Endothelial cell of umbilical vein (primary cell): ENCODE results near the gene GRIFIN. TPM values are rescaled to one million over a fixed set of nuclear protein-coding genes. Genes with fewer than 3 reads are reported as not detected.

Experiments used
- BruUV-seq: library from RNA; stranded (reverse); fragments of 400-500 nt; replicated peaks from 2 replicates; lab custom pipeline; 2021; lab: Mats Ljungman, UMichigan
- CTCF ChIA-PET: fragments of 300-600, 350-600 bp; sonication (Branson Sonifier 250); formaldehyde crosslinking; loops from one replicate; lab custom pipeline; 2021; ENCODE audit warnings: antibody characterized with exemption, inconsistent platforms; lab: Charles Lee
- POLR2A ChIA-PET: fragments of 300-600, 350-600 bp; sonication (Branson Sonifier 250); formaldehyde crosslinking; loops from one replicate; lab custom pipeline; 2021; ENCODE audit warnings: antibody characterized with exemption, inconsistent platforms; lab: Charles Lee
- DNase-seq: peaks from one replicate; pipeline ENCODE4 v3.0.0-alpha.2; 2011; ENCODE audit warnings: low read depth, low spot score
- FAIRE-seq: peaks from 2 replicates; lab custom pipeline; 2011; peaks lifted over from hg19 to GRCh38; lab: Jason Lieb, UNC
- H2AFZ ChIP-seq: 2 replicates; pipeline ENCODE4 v1.6.0; 2012; ENCODE audit warnings: low read depth, low read length, control low read depth, inconsistent platforms
- H3K27ac ChIP-seq: 2 replicates; pipeline ENCODE4 v1.5.1; 2011; ENCODE audit warnings: low read depth, mild to moderate bottlenecking, control low read depth, low read length, moderate library complexity; ENCODE audit not compliant: insufficient read depth
- H3K27me3 ChIP-seq, 2 experiments: 2 replicates each; pipeline versions ENCODE4 v1.6.0 to v1.6.1; 2011; ENCODE audit warnings: low read length in 2 of 2, mixed read lengths in 1 of 2; ENCODE audit not compliant: control insufficient read depth in 2 of 2, insufficient read depth in 2 of 2
- H3K36me3 ChIP-seq, 2 experiments: 2 replicates in 1 of 2; 3 replicates in 1 of 2; pipeline ENCODE4 v1.5.1; 2011; ENCODE audit warnings: low read length in 2 of 2, mild to moderate bottlenecking in 1 of 2, moderate library complexity in 1 of 2; ENCODE audit not compliant: control insufficient read depth in 2 of 2, insufficient read depth in 2 of 2; ENCODE audit errors: extremely low read depth in 1 of 2
- H3K4me1 ChIP-seq: 3 replicates; pipeline ENCODE4 v1.5.1; 2011; ENCODE audit warnings: mild to moderate bottlenecking, low read length; ENCODE audit not compliant: control insufficient read depth, insufficient read depth; ENCODE audit errors: extremely low read depth
- H3K4me2 ChIP-seq: 2 replicates; pipeline ENCODE4 v1.6.1; 2011; ENCODE audit warnings: low read length, control low read depth, mixed read lengths; ENCODE audit not compliant: insufficient read depth
- H3K4me3 ChIP-seq, 3 experiments: fragments of 200-600 bp in 1 of 3; sonication (generic), shearing (Covaris generic) in 1 of 3; replicated peaks in 1 of 3; 2 replicates each; pipeline ENCODE4 v1.5.1; 2011 to 2016; ENCODE audit warnings: control low read depth in 3 of 3, low read length in 3 of 3, mild to moderate bottlenecking in 2 of 3, inconsistent platforms in 1 of 3, low read depth in 1 of 3, moderate library complexity in 1 of 3; ENCODE audit not compliant: insufficient read depth in 1 of 3
- H3K79me2 ChIP-seq: 2 replicates; pipeline ENCODE4 v1.6.0; 2012; ENCODE audit warnings: low read length, inconsistent platforms; ENCODE audit not compliant: control insufficient read depth, insufficient read depth
- H3K9ac ChIP-seq: replicated peaks from 2 replicates; pipeline ENCODE3; 2011; ENCODE audit warnings: low read length, control low read depth; ENCODE audit not compliant: insufficient read depth; ENCODE audit errors: extremely low read depth
- H3K9me1 ChIP-seq: replicated peaks from 3 replicates; pipeline ENCODE4 v1.6.0; 2011; ENCODE audit warnings: mild to moderate bottlenecking, low read length; ENCODE audit not compliant: control insufficient read depth, insufficient read depth; ENCODE audit errors: extremely low read depth
- H3K9me3 ChIP-seq: replicated peaks from 2 replicates; pipeline ENCODE4 v1.5.1; 2012; ENCODE audit warnings: low read length, inconsistent platforms; ENCODE audit not compliant: control insufficient read depth, insufficient read depth
- H4K20me1 ChIP-seq: replicated peaks from 2 replicates; pipeline ENCODE3; 2011; ENCODE audit warnings: mild to moderate bottlenecking, low read length; ENCODE audit not compliant: control insufficient read depth, insufficient read depth; ENCODE audit errors: extremely low read depth
- CTCF ChIP-seq, 2 donors: IDR thresholded peaks; 1 replicate in 1 of 2; 2 replicates in 1 of 2; pipeline ENCODE4 v1.5.1; 2011; ENCODE audit warnings: low read length in 2 of 2, mild to moderate bottlenecking in 2 of 2, moderate library complexity in 2 of 2, control low read depth in 1 of 2, inconsistent platforms in 1 of 2, low read depth in 1 of 2; ENCODE audit not compliant: insufficient read depth in 1 of 2; ENCODE audit errors: extremely low read depth in 1 of 2
- EZH2 ChIP-seq: IDR thresholded peaks from 2 replicates; pipeline ENCODE4 v1.6.1; 2012; ENCODE audit warnings: borderline replicate concordance, low read depth, mild to moderate bottlenecking, moderate library complexity, low read length, inconsistent platforms; ENCODE audit not compliant: severe bottlenecking
- FOS ChIP-seq: IDR thresholded peaks from 2 replicates; pipeline ENCODE4 v1.6.1; 2011; ENCODE audit warnings: mild to moderate bottlenecking, low read length, moderate library complexity, borderline replicate concordance; ENCODE audit not compliant: insufficient read depth
- GATA2 ChIP-seq: IDR thresholded peaks from 2 replicates; pipeline ENCODE4 v1.7.0; 2011; ENCODE audit warnings: low read depth, mild to moderate bottlenecking, moderate library complexity, mixed read lengths, low read length; ENCODE audit not compliant: insufficient read length, insufficient read depth
- JUN ChIP-seq: IDR thresholded peaks from 2 replicates; pipeline ENCODE4 v1.6.1; 2011; ENCODE audit warnings: borderline replicate concordance, low read depth; ENCODE audit not compliant: insufficient read length, insufficient read depth
- dilution Hi-C: fragments of 300-500 bp; cut with MboI; formaldehyde crosslinking; loops from one replicate; pipeline ENCODE4 v1.15.0; 2019; ENCODE audit warnings: low sequenced_read_pairs; ENCODE audit not compliant: extremely low pct_ligation_motif_present
- intact Hi-C: fragments of 100-400 bp; cut with micrococcal nuclease; formaldehyde crosslinking; loops from one replicate; pipeline ENCODE4 v1.10.0; 2022
- polyA plus RNA-seq, 4 experiments: library from polyadenylated mRNA; depleted of rRNA in 3 of 4; stranded (reverse) in 3 of 4; unstranded in 1 of 4; fragments of >200 nt; gene quantifications; 2 replicates each; pipeline versions ENCODE4 v1.2.1 to v1.2.3, GENCODE V29; 2011 to 2012; ENCODE audit warnings: missing spikeins in 1 of 4
- total RNA-seq: library from RNA; stranded (reverse); gene quantifications from 2 replicates; pipeline ENCODE4 v1.2.3, GENCODE V29; 2021

The GRIFIN gene
- total and polyA plus RNA-seq, 2 donors (not counting 3 experiments of a cell fraction or from before 2014, with no cell fraction given), result not detected

GRCh38 chr7:2510130-2510776 lies 34.1 kb upstream of the GRIFIN start:
- Histone ChIP-seq H3K9me3 (no peaks in the 10 kb centered on the region), H3K9ac (no peak overlapping the region), H3K27me3 (no peaks in the 10 kb centered on the region), H3K4me2 (no peak overlapping the region), H3K4me1 (peaks cover 20% of the 10 kb centered on the region), H3K27ac (no peak overlapping the region), H3K79me2 (no peaks in the 10 kb centered on the region), H4K20me1 (no peaks in the 10 kb centered on the region), H3K36me3 (no peaks in the 10 kb centered on the region), H2AFZ (peak overlapping the region; percentile 67), H3K9me1 (no peaks in the 10 kb centered on the region), H3K4me3 (no peak overlapping the region)
- TF ChIP-seq JUN, result no peak
- no peak for TF ChIP-seq FOS
- no peak for TF ChIP-seq CTCF (IDR thresholded peaks at IDR 0.05; ENCODE audit: extremely low read depth in 1 of 2, insufficient read depth in 1 of 2, low read depth in 1 of 2, low read length in 2 of 2)
- TF ChIP-seq EZH2, result no peak
- no peak for TF ChIP-seq GATA2
- POLR2A ChIA-PET, result no interaction called here
- intact Hi-C loops, result no loop called here
- FAIRE-seq (no peak), DNase-seq (no peak)
- dilution Hi-C loops, result no loop called here
- no TSS peak for BruUV-seq
- CTCF ChIA-PET, result interaction anchor here (1.5 kb wide), 1 partner anchor 32 kb away, joined by 3 read pairs; no protein-coding TSS in a partner anchor
